HUDEP-2 (cell line): ENCODE measurements around the gene SOX2.
"Not testable (repeated sequence)": the region's sequence is repeated elsewhere in the genome, so short reads cannot be mapped to it uniquely, and the experiment has no call there.

ENCODE experiments used
- DNase-seq, 76 experiments: peaks; one replicate each; lab custom pipeline; 2025; ENCODE audit not compliant: unreplicated experiment in 76 of 76; lab: John Stamatoyannopoulos, UW

The SOX2 gene

GRCh38 chr3:181753391-181753790 lies 41.7 kb downstream of the SOX2 start:
- no peak for DNase-seq

DNA sequence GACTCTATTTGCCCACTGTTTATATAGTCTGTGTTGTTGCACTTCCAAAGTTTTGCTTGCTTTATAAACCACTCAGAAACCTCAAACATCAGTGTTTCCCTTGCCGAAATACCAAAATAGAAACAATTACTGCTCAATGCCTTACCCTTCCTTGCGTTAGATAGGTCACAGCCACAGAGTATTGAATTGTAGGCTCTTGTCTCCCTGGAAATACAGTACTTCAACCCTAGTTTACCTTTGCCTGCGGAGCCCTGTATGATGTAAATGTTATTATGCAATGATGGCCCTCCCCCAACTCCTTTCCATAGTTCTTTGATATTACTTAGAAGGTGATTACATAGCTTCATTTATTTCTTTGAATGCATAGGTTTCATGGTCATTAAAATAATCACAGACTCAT lies 44.2 kb downstream of the SOX2 start:
- no peak for DNase-seq

GRCh38 chr3:181756645-181757297 lies 45.0 kb downstream of the SOX2 start:
- DNase-seq = no peak

- no peak for DNase-seq
Measured at GRCh38 chr3:181757694-181758306, 46.1 kb downstream of the SOX2 start.

DNA sequence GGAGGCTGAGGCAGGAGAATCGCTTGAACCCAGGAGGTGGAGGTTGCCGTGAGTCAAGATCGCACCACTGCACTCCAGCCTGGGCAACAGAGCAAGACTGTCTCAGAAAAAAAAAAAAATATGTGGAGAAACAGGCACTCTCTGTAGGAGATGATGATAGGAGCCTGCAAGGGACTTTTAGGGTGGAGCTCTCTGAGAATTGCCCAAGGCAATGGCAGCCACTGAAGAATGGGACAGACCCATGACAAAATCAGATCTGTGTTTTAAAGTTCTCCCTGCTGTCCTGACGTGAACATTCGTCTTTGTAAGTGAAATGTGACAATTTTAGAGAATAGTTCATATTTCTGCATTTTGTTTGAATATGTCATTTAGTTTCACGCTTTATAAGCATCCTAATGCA lies 50.2 kb downstream of the SOX2 start:
- DNase-seq = no peak

GRCh38 chr3:181764033-181764432 lies 52.3 kb downstream of the SOX2 start:
- not testable (repeated sequence) for DNase-seq
